ENCODE measurements around the gene MOB3A. TPM values are rescaled to one million over a fixed set of nuclear protein-coding genes. Genes with fewer than 3 reads are reported as not detected.

The MOB3A gene
- polyA plus RNA-seq, 1 donor (not counting 4 experiments of a cell fraction or from before 2014, with no cell fraction given), result 34.2 TPM

DNA sequence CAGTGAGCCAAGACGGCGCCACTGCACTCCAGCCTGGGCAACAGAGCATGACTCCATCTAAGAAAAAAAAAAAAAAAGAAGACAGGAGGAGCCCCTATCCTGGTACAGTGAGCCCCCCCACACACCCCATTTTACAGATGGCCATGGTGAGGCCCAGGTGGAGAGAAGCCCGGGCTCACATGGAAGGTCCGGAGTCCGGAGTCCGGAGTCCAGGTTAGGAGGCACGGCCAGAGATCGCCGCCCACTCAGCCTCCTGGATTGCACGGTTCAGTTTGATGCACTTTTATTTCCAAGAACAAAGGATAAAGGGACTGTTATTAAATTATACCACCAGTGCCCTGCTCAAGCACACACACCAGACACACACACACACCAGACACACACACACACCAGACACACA is 69.4 kb downstream of the MOB3A start:
- H3K36me3 ChIP-seq (ENCODE audit: control insufficient read depth in 2 of 2, extremely low read depth in 1 of 2, insufficient read depth in 2 of 2, low read length in 2 of 2), result no peaks in the 10 kb centered on the region
- H3K4me2 ChIP-seq (ENCODE audit: control insufficient read depth, extremely low read depth, insufficient read depth, low read depth, low read length), result no peak overlapping the region
- H3K9ac ChIP-seq (ENCODE audit: control insufficient read depth, extremely low read depth, insufficient read depth, low read length), result no peak overlapping the region
- no peak for TF ChIP-seq EZH2 (IDR thresholded peaks at IDR 0.05; ENCODE audit: low read length)
- TF ChIP-seq, protein P1, sequence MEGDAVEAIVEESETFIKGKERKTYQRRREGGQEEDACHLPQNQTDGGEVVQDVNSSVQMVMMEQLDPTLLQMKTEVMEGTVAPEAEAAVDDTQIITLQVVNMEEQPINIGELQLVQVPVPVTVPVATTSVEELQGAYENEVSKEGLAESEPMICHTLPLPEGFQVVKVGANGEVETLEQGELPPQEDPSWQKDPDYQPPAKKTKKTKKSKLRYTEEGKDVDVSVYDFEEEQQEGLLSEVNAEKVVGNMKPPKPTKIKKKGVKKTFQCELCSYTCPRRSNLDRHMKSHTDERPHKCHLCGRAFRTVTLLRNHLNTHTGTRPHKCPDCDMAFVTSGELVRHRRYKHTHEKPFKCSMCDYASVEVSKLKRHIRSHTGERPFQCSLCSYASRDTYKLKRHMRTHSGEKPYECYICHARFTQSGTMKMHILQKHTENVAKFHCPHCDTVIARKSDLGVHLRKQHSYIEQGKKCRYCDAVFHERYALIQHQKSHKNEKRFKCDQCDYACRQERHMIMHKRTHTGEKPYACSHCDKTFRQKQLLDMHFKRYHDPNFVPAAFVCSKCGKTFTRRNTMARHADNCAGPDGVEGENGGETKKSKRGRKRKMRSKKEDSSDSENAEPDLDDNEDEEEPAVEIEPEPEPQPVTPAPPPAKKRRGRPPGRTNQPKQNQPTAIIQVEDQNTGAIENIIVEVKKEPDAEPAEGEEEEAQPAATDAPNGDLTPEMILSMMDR (optimal IDR thresholded peaks at IDR 0.05 in 1 of 3, IDR thresholded peaks at IDR 0.05 in 1 of 3, conservative IDR thresholded peaks at IDR 0.05 in 1 of 3; ENCODE audit: extremely low read depth in 1 of 3, insufficient read depth in 2 of 3, low read length in 3 of 3), result no peak
- H3K9me1 ChIP-seq (ENCODE audit: control insufficient read depth, extremely low read depth, insufficient read depth, low read length), result no peaks in the 10 kb centered on the region
- H3K4me3 ChIP-seq (ENCODE audit: control insufficient read depth in 2 of 3, extremely low read depth in 1 of 3, insufficient read depth in 2 of 3, low read depth in 1 of 3, low read length in 3 of 3), result no peak overlapping the region
- no peaks in the 10 kb centered on the region for H4K20me1 ChIP-seq (ENCODE audit: control insufficient read depth, extremely low read depth, insufficient read depth, low read length)
- H3K27ac ChIP-seq (ENCODE audit: control insufficient read depth, insufficient read depth, low read length), result no peak overlapping the region
- dilution Hi-C loops (cut with MboI; ENCODE audit: extremely low pct_ligation_motif_present, low sequenced_read_pairs), result no loop called here
- H3K4me1 ChIP-seq (ENCODE audit: control insufficient read depth, extremely low read depth, insufficient read depth, low read length), result peaks cover 13% of the 10 kb centered on the region
- H3K79me2 ChIP-seq (ENCODE audit: control insufficient read depth, insufficient read depth, low read length), result no peaks in the 10 kb centered on the region
- DNase-seq (ENCODE audit: low read depth, low spot score), result no peak
- no peak for FAIRE-seq
- H3K9me3 ChIP-seq (ENCODE audit: control insufficient read depth, low read depth, low read length), result no peaks in the 10 kb centered on the region
- H2AFZ ChIP-seq (ENCODE audit: control insufficient read depth, low read length), result no peak overlapping the region
- H3K27me3 ChIP-seq (ENCODE audit: control insufficient read depth, extremely low read depth, insufficient read depth, low read length), result no peaks in the 10 kb centered on the region

DNA sequence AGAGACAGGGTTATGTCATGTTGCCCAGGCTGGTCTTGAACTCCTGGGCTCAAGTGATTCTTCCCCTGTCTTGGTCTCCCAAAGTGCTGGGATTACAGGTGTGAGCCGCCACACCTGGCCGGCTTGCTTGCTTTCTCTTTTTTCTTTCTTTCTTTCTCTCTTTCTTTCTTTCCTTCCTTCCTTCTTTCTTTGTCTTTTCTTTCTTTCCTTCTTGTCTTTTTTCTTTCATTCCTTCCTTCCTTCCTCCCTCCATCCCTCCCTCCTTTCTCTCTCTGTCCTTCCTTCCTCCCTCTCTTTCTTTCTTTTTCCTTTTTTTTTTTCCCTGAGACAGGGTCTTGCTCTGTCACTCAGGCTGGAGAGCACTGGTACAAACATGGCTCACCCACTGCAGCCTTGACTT is 73.8 kb downstream of the MOB3A start:
- Histone ChIP-seq H3K9ac (ENCODE audit: control insufficient read depth, extremely low read depth, insufficient read depth, low read length) (no peak overlapping the region), H3K9me3 (ENCODE audit: control insufficient read depth, low read depth, low read length) (no peaks in the 10 kb centered on the region), H3K4me2 (ENCODE audit: control insufficient read depth, extremely low read depth, insufficient read depth, low read depth, low read length) (no peak overlapping the region), H3K27me3 (ENCODE audit: control insufficient read depth, extremely low read depth, insufficient read depth, low read length) (no peaks in the 10 kb centered on the region), H3K79me2 (ENCODE audit: control insufficient read depth, insufficient read depth, low read length) (no peaks in the 10 kb centered on the region), H3K9me1 (ENCODE audit: control insufficient read depth, extremely low read depth, insufficient read depth, low read length) (no peaks in the 10 kb centered on the region), H3K4me1 (ENCODE audit: control insufficient read depth, extremely low read depth, insufficient read depth, low read length) (no peaks in the 10 kb centered on the region), H3K27ac (ENCODE audit: control insufficient read depth, insufficient read depth, low read length) (no peak overlapping the region), H2AFZ (ENCODE audit: control insufficient read depth, low read length) (no peak overlapping the region), H4K20me1 (ENCODE audit: control insufficient read depth, extremely low read depth, insufficient read depth, low read length) (no peaks in the 10 kb centered on the region), H3K36me3 (ENCODE audit: control insufficient read depth in 2 of 2, extremely low read depth in 1 of 2, insufficient read depth in 2 of 2, low read length in 2 of 2) (no peaks in the 10 kb centered on the region), H3K4me3 (ENCODE audit: control insufficient read depth in 2 of 3, extremely low read depth in 1 of 3, insufficient read depth in 2 of 3, low read depth in 1 of 3, low read length in 3 of 3) (no peak overlapping the region)
- FAIRE-seq (no peak), DNase-seq (ENCODE audit: low read depth, low spot score) (no peak)
- no peak for TF ChIP-seq EZH2 (IDR thresholded peaks at IDR 0.05; ENCODE audit: low read length)
- TF ChIP-seq, protein P1 (optimal IDR thresholded peaks at IDR 0.05 in 1 of 3, IDR thresholded peaks at IDR 0.05 in 1 of 3, conservative IDR thresholded peaks at IDR 0.05 in 1 of 3; ENCODE audit: extremely low read depth in 1 of 3, insufficient read depth in 2 of 3, low read length in 3 of 3), result no peak
- dilution Hi-C loops (cut with MboI; ENCODE audit: extremely low pct_ligation_motif_present, low sequenced_read_pairs), result no loop called here
